ENCODE data around the gene ACMSD. TPM values are rescaled to one million over a fixed set of nuclear protein-coding genes. Genes with fewer than 3 reads are reported as not detected.

The ACMSD gene
- total and polyA plus RNA-seq, 7 experiments from 2014 or later, result not detected

- H3K4me3 ChIP-seq (ENCODE audit: low read length), result no peak overlapping the region
- no peaks in the 10 kb centered on the region for H3K9me3 ChIP-seq (ENCODE audit: control insufficient read depth in 2 of 3, low read length in 3 of 3)
- ChIA-PET POLR2A (no interaction called here), CTCF (no interaction called here)
- H3K27ac Mint-ChIP-seq, result no peak overlapping the region
- H3K27ac ChIP-seq (ENCODE audit: low read depth, low read length), result no peak overlapping the region
- intact Hi-C loops (cut with micrococcal nuclease), result no loop called here
- DNase-seq, result no peak
- no peaks in the 10 kb centered on the region for H3K27me3 Mint-ChIP-seq
- no peaks in the 10 kb centered on the region for H3K4me1 ChIP-seq (ENCODE audit: control insufficient read depth in 2 of 2, insufficient read depth in 2 of 2, low read length in 2 of 2)
- H3K27me3 ChIP-seq (ENCODE audit: control insufficient read depth in 2 of 2, insufficient read depth in 2 of 2, low read length in 2 of 2), result no peaks in the 10 kb centered on the region
- no peak overlapping the region for H3K4me3 Mint-ChIP-seq
- peaks cover 0 to 9% (median 0%) of the 10 kb centered on the region in 5 donors for H3K36me3 Mint-ChIP-seq
- no peaks in the 10 kb centered on the region for H3K36me3 ChIP-seq (ENCODE audit: control insufficient read depth in 2 of 3, insufficient read depth in 3 of 3, low read length in 3 of 3)
- no peaks in the 10 kb centered on the region for H3K9me3 Mint-ChIP-seq
- no peak for ATAC-seq
- no peaks in the 10 kb centered on the region for H3K4me1 Mint-ChIP-seq
Observed at GRCh38 chr2:134862069-134862468, 23.7 kb downstream of the ACMSD start.

DNA sequence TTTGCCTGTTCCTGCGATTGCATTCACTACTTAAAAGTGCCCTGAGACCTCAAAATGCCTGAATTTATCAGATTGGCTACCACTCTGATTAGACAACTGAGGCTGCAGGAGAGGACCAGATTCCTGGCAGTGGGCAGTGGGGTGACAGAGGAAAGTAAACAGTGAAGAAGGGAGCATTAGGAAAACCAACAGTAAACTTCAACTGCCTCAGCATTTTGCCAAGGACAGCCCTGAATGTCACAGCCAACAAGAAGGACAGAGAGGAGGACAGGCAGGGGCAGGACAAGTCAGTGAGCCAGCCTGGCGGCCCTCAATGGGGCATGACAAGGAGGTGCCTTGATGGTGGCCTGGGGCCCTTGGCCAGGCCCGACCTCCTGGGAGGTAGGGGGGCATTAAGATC lies 24.3 kb downstream of the ACMSD start:
- no peaks in the 10 kb centered on the region for H3K27me3 Mint-ChIP-seq
- no peak overlapping the region for H3K27ac Mint-ChIP-seq
- H3K4me3 Mint-ChIP-seq, result no peak overlapping the region
- DNase-seq (no peak), ATAC-seq (no peak)
- Histone ChIP-seq H3K27me3 (ENCODE audit: control insufficient read depth in 2 of 2, insufficient read depth in 2 of 2, low read length in 2 of 2) (no peaks in the 10 kb centered on the region), H3K4me3 (ENCODE audit: low read length) (no peak overlapping the region), H3K4me1 (ENCODE audit: control insufficient read depth in 2 of 2, insufficient read depth in 2 of 2, low read length in 2 of 2) (no peaks in the 10 kb centered on the region), H3K36me3 (ENCODE audit: control insufficient read depth in 2 of 3, insufficient read depth in 3 of 3, low read length in 3 of 3) (no peaks in the 10 kb centered on the region), H3K9me3 (ENCODE audit: control insufficient read depth in 2 of 3, low read length in 3 of 3) (no peaks in the 10 kb centered on the region), H3K27ac (ENCODE audit: low read depth, low read length) (no peak overlapping the region)
- peaks cover 0 to 1% (median 0%) of the 10 kb centered on the region in 7 donors for H3K4me1 Mint-ChIP-seq
- ChIA-PET POLR2A (no interaction called here), CTCF (no interaction called here)
- H3K36me3 Mint-ChIP-seq, result peaks cover 0 to 12% (median 0%) of the 10 kb centered on the region in 5 donors
- no peaks in the 10 kb centered on the region for H3K9me3 Mint-ChIP-seq
- intact Hi-C loops (cut with micrococcal nuclease), result no loop called here

GRCh38 chr2:134863446-134863845 lies 25.0 kb downstream of the ACMSD start:
- ChIA-PET POLR2A (no interaction called here), CTCF (no interaction called here)
- no peak overlapping the region for H3K4me3 Mint-ChIP-seq
- Histone ChIP-seq H3K27me3 (ENCODE audit: control insufficient read depth in 2 of 2, insufficient read depth in 2 of 2, low read length in 2 of 2) (no peaks in the 10 kb centered on the region), H3K4me1 (ENCODE audit: control insufficient read depth in 2 of 2, insufficient read depth in 2 of 2, low read length in 2 of 2) (no peaks in the 10 kb centered on the region), H3K9me3 (ENCODE audit: control insufficient read depth in 2 of 3, low read length in 3 of 3) (no peaks in the 10 kb centered on the region), H3K4me3 (ENCODE audit: low read length) (no peak overlapping the region), H3K27ac (ENCODE audit: low read depth, low read length) (no peak overlapping the region), H3K36me3 (ENCODE audit: control insufficient read depth in 2 of 3, insufficient read depth in 3 of 3, low read length in 3 of 3) (no peaks in the 10 kb centered on the region)
- no peak for ATAC-seq
- peaks cover 0 to 12% (median 0%) of the 10 kb centered on the region in 5 donors for H3K36me3 Mint-ChIP-seq
- no peak overlapping the region for H3K27ac Mint-ChIP-seq
- no peaks in the 10 kb centered on the region for H3K9me3 Mint-ChIP-seq
- H3K27me3 Mint-ChIP-seq, result no peaks in the 10 kb centered on the region
- peaks cover 0 to 1% (median 0%) of the 10 kb centered on the region in 7 donors for H3K4me1 Mint-ChIP-seq
- DNase-seq, result no peak
- intact Hi-C loops (cut with micrococcal nuclease), result no loop called here

- H3K4me1 ChIP-seq (ENCODE audit: control insufficient read depth in 2 of 2, insufficient read depth in 2 of 2, low read length in 2 of 2), result no peaks in the 10 kb centered on the region
- no peaks in the 10 kb centered on the region for H3K27me3 ChIP-seq (ENCODE audit: control insufficient read depth in 2 of 2, insufficient read depth in 2 of 2, low read length in 2 of 2)
- Mint-ChIP-seq H3K27ac (no peak overlapping the region), H3K4me3 (no peak overlapping the region), H3K4me1 (peaks cover 0 to 1% (median 0%) of the 10 kb centered on the region in 7 donors), H3K36me3 (peaks cover 0 to 18% (median 0%) of the 10 kb centered on the region in 5 donors), H3K27me3 (no peaks in the 10 kb centered on the region), H3K9me3 (no peaks in the 10 kb centered on the region)
- CTCF ChIA-PET, result no interaction called here
- no peak for ATAC-seq
- POLR2A ChIA-PET, result interaction anchor here (0.7 kb wide), 1 partner anchor 76 kb away, joined by 3 read pairs; no protein-coding TSS in a partner anchor
- no peaks in the 10 kb centered on the region for H3K36me3 ChIP-seq (ENCODE audit: control insufficient read depth in 2 of 3, insufficient read depth in 3 of 3, low read length in 3 of 3)
- intact Hi-C loops (cut with micrococcal nuclease), result no loop called here
- no peak for DNase-seq
- H3K27ac ChIP-seq (ENCODE audit: low read depth, low read length), result no peak overlapping the region
- no peaks in the 10 kb centered on the region for H3K9me3 ChIP-seq (ENCODE audit: control insufficient read depth in 2 of 3, low read length in 3 of 3)
- H3K4me3 ChIP-seq (ENCODE audit: low read length), result no peak overlapping the region
Observed at GRCh38 chr2:134865067-134865787, 26.8 kb downstream of the ACMSD start.

- ATAC-seq (no peak), DNase-seq (no peak)
- intact Hi-C loops (cut with micrococcal nuclease), result no loop called here
- Mint-ChIP-seq H3K36me3 (peaks cover 0 to 25% (median 0%) of the 10 kb centered on the region in 5 donors), H3K4me1 (peaks cover 0 to 1% (median 0%) of the 10 kb centered on the region in 7 donors), H3K9me3 (no peaks in the 10 kb centered on the region), H3K27me3 (no peaks in the 10 kb centered on the region), H3K4me3 (no peak overlapping the region), H3K27ac (no peak overlapping the region)
- no peak overlapping the region for H3K27ac ChIP-seq (ENCODE audit: low read depth, low read length)
- no peaks in the 10 kb centered on the region for H3K27me3 ChIP-seq (ENCODE audit: control insufficient read depth in 2 of 2, insufficient read depth in 2 of 2, low read length in 2 of 2)
- H3K9me3 ChIP-seq (ENCODE audit: control insufficient read depth in 2 of 3, low read length in 3 of 3), result no peaks in the 10 kb centered on the region
- H3K36me3 ChIP-seq (ENCODE audit: control insufficient read depth in 2 of 3, insufficient read depth in 3 of 3, low read length in 3 of 3), result no peaks in the 10 kb centered on the region
- H3K4me1 ChIP-seq (ENCODE audit: control insufficient read depth in 2 of 2, insufficient read depth in 2 of 2, low read length in 2 of 2), result no peaks in the 10 kb centered on the region
- H3K4me3 ChIP-seq (ENCODE audit: low read length), result no peak overlapping the region
- ChIA-PET POLR2A (no interaction called here), CTCF (no interaction called here)
Observed at GRCh38 chr2:134866498-134867099, 28.2 kb downstream of the ACMSD start.

DNA sequence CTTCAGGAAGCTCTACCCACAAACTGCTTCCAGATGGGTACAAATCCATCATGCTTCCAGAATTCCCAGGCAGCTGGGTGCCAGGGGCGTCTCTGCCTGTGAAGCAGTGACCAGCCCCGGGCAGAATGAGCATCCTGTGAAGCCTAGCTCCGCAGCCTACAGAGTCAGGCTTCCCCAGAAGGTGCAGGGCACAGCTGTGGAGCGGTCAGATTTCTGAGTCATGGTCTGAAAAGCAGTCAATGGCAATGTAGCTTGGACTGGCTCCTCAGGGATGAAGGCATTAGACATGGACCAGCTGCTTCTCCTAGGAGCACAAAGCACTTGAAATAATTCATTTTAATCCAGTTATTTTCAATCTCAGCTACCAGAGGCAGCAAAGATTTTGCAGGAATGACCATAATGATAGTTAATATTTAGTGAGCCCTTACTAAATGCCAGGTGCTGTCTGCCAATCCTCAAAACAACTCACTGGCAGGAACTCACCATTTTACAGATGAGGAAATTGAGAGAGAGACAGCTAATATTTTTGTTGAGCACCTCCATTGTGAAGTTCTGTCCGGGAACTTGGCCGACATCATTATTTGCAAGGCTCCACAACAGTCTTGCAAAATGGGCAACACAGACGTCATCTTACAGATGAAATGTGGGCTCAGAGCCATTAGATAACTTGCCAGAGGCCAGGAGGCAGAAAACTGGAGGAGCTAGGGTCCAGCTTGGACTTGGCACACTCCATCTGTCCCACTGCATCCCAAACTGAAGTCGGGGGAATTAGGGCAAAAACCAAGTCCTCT lies 31.7 kb downstream of the ACMSD start:
- DNase-seq (no peak), ATAC-seq (no peak)
- ChIA-PET CTCF (no interaction called here), POLR2A (no interaction called here)
- intact Hi-C loops (cut with micrococcal nuclease), result no loop called here
- Histone ChIP-seq H3K27me3 (ENCODE audit: control insufficient read depth in 2 of 2, insufficient read depth in 2 of 2, low read length in 2 of 2) (no peaks in the 10 kb centered on the region), H3K4me3 (ENCODE audit: low read length) (no peak overlapping the region), H3K4me1 (ENCODE audit: control insufficient read depth in 2 of 2, insufficient read depth in 2 of 2, low read length in 2 of 2) (no peaks in the 10 kb centered on the region), H3K9me3 (ENCODE audit: control insufficient read depth in 2 of 3, low read length in 3 of 3) (no peaks in the 10 kb centered on the region), H3K36me3 (ENCODE audit: control insufficient read depth in 2 of 3, insufficient read depth in 3 of 3, low read length in 3 of 3) (no peaks in the 10 kb centered on the region), H3K27ac (ENCODE audit: low read depth, low read length) (no peak overlapping the region)
- Mint-ChIP-seq H3K36me3 (peaks cover 0 to 33% (median 4%) of the 10 kb centered on the region in 5 donors), H3K27me3 (no peaks in the 10 kb centered on the region), H3K4me3 (no peak overlapping the region), H3K9me3 (peaks cover 0 to 5% (median 0%) of the 10 kb centered on the region in 11 donors), H3K27ac (no peak overlapping the region), H3K4me1 (peaks cover 0 to 1% (median 0%) of the 10 kb centered on the region in 7 donors)

Measured in naive thymus-derived CD4-positive, alpha-beta T cell (primary cell).